Mucosa of rectum (tissue), 2 donors: Measurements from ENCODE around the gene LONRF2.

Experiments used
- H3K27ac ChIP-seq, 2 donors: one replicate each; pipeline ENCODE4 v1.7.0; 2013; ENCODE audit warnings: inconsistent platforms in 2 of 2, low read depth in 2 of 2, low read length in 2 of 2
- H3K27me3 ChIP-seq, 2 donors: one replicate each; pipeline ENCODE4 v1.7.0; 2013; ENCODE audit warnings: low read length in 2 of 2; ENCODE audit not compliant: control insufficient read depth in 2 of 2, insufficient read depth in 2 of 2
- H3K36me3 ChIP-seq, 2 donors: one replicate each; pipeline ENCODE4 v1.7.0; 2013; ENCODE audit warnings: low read length in 2 of 2; ENCODE audit not compliant: control insufficient read depth in 2 of 2, insufficient read depth in 2 of 2
- H3K4me1 ChIP-seq, 2 donors: one replicate each; pipeline ENCODE4 v1.7.0; 2013; ENCODE audit warnings: low read length in 2 of 2, mild to moderate bottlenecking in 1 of 2; ENCODE audit not compliant: control insufficient read depth in 2 of 2, insufficient read depth in 2 of 2
- H3K4me3 ChIP-seq, 2 donors: one replicate each; pipeline ENCODE4 v1.7.0; 2013; ENCODE audit warnings: low read length in 2 of 2
- H3K9ac ChIP-seq, 2 donors: one replicate each; pipeline ENCODE4 v1.7.0; 2013; ENCODE audit warnings: low read length in 2 of 2, low read depth in 1 of 2, mild to moderate bottlenecking in 1 of 2
- H3K9me3 ChIP-seq, 2 donors: one replicate each; pipeline ENCODE4 v1.7.0; 2013; ENCODE audit warnings: low read length in 2 of 2; ENCODE audit not compliant: control insufficient read depth in 2 of 2
- donor health status: healthy.
- donor health status: Normal muscosa, but diverticular disease.

The LONRF2 gene

GRCh38 chr2:100286318-100286717, 36.0 kb downstream of the LONRF2 start:
- Histone ChIP-seq H3K9me3 (no peaks in the 10 kb centered on the region), H3K27me3 (no peaks in the 10 kb centered on the region), H3K9ac (no peak overlapping the region), H3K27ac (no peak overlapping the region), H3K36me3 (no peaks in the 10 kb centered on the region), H3K4me3 (no peak overlapping the region), H3K4me1 (no peaks in the 10 kb centered on the region)

DNA sequence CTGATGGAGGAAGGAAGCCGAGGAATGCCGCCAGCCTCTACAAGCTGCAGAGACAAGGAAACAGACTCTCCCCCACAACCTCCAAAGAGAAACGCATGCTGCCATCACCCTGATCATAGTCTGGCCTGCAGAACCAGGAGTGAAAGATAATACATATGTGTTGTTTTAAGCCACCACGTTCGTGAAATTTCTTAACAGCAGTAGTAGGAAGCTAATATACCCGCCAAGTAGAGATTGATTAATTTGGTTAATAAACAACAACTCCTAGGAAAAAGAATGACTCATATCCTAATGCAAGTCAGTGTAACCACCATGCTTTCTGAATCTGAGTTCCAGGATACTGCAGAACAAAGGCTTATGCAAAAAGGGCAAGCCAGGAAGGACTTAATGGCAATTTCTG, 36.6 kb downstream of the LONRF2 start:
- Histone ChIP-seq H3K9me3 (no peaks in the 10 kb centered on the region), H3K9ac (no peak overlapping the region), H3K4me3 (no peak overlapping the region), H3K27me3 (no peaks in the 10 kb centered on the region), H3K27ac (no peak overlapping the region), H3K36me3 (no peaks in the 10 kb centered on the region), H3K4me1 (no peaks in the 10 kb centered on the region)

DNA sequence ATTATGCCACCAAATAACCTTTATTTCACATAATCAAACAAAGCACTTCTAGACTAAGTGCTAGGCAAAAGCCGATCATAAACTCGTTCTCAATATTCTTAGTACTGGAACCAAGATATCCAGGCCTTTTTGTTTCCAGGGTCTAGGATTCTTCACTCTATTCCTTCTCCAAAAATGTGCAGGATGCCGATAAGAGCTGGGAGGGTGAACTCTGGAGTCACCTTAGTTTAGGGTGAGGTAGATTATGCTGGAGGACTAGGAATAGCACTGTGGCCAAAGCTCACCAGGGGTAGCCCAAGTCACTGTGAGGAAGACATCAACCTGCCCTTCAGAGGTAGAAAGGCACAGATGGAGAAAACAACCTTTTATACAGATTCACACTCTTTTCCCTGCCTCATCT, 37.3 kb downstream of the LONRF2 start:
- no peaks in the 10 kb centered on the region for H3K27me3 ChIP-seq
- no peak overlapping the region for H3K4me3 ChIP-seq
- H3K9me3 ChIP-seq = no peaks in the 10 kb centered on the region
- no peaks in the 10 kb centered on the region for H3K36me3 ChIP-seq
- no peak overlapping the region for H3K9ac ChIP-seq
- no peaks in the 10 kb centered on the region for H3K4me1 ChIP-seq
- H3K27ac ChIP-seq = no peak overlapping the region

GRCh38 chr2:100283724-100284501, 38.4 kb downstream of the LONRF2 start:
- Histone ChIP-seq H3K27ac (no peak overlapping the region), H3K9me3 (no peaks in the 10 kb centered on the region), H3K27me3 (no peaks in the 10 kb centered on the region), H3K4me3 (no peak overlapping the region), H3K9ac (no peak overlapping the region), H3K36me3 (no peaks in the 10 kb centered on the region), H3K4me1 (no peaks in the 10 kb centered on the region)

- Histone ChIP-seq H3K27ac (no peak overlapping the region), H3K4me3 (no peak overlapping the region), H3K27me3 (no peaks in the 10 kb centered on the region), H3K36me3 (no peaks in the 10 kb centered on the region), H3K9ac (no peak overlapping the region), H3K9me3 (no peaks in the 10 kb centered on the region), H3K4me1 (no peaks in the 10 kb centered on the region)
Measured at GRCh38 chr2:100281521-100282438, 40.5 kb downstream of the LONRF2 start.

GRCh38 chr2:100279586-100280534, 42.4 kb downstream of the LONRF2 start:
- no peak overlapping the region for H3K27ac ChIP-seq
- no peaks in the 10 kb centered on the region for H3K27me3 ChIP-seq
- H3K4me1 ChIP-seq = no peaks in the 10 kb centered on the region
- H3K9ac ChIP-seq = no peak overlapping the region
- no peak overlapping the region for H3K4me3 ChIP-seq
- H3K36me3 ChIP-seq = no peaks in the 10 kb centered on the region
- H3K9me3 ChIP-seq = no peaks in the 10 kb centered on the region

DNA sequence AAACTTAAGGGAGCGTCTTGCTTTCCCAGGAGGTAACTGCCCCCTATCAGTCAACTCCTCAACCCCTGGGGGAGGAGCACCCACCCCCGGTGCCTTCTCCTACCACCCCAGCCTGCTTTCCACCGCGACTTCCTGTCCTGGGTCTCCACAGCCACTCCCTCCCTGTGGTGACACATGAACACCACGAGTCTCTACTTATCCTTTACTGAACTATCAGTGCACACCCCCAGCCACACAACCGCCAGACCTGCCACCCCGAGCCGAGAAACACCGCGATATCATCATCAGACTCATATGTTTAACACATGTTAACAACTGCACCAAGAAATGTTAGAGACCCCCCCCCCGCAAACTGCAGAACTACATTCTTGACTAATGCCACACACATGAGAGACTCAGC, 43.3 kb downstream of the LONRF2 start:
- no peak overlapping the region for H3K9ac ChIP-seq
- no peaks in the 10 kb centered on the region for H3K9me3 ChIP-seq
- no peak overlapping the region for H3K4me3 ChIP-seq
- H3K36me3 ChIP-seq = no peaks in the 10 kb centered on the region
- no peak overlapping the region for H3K27ac ChIP-seq
- H3K4me1 ChIP-seq = no peaks in the 10 kb centered on the region
- H3K27me3 ChIP-seq = no peaks in the 10 kb centered on the region

DNA sequence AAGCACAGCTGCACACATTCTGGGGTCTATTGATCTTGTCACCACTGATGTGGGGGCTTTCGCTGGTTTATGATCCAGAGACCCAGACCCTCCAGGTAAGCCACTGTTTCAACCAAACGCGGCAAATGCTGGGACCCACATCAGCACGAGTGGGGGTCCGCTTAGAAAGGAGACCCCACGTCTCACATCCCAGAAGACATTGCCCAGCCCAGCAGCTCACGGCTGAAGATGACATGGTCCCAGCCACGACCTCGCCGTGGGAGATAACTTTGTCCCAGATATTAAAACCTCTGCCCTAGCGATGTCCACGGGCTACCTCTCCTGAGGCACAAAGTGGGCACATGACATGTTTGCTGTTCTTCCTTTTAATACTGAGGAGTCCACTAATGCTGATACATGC, 43.8 kb downstream of the LONRF2 start:
- H3K4me3 ChIP-seq = no peak overlapping the region
- no peaks in the 10 kb centered on the region for H3K36me3 ChIP-seq
- no peaks in the 10 kb centered on the region for H3K9me3 ChIP-seq
- H3K27me3 ChIP-seq = no peaks in the 10 kb centered on the region
- no peak overlapping the region for H3K27ac ChIP-seq
- H3K4me1 ChIP-seq = no peaks in the 10 kb centered on the region
- H3K9ac ChIP-seq = no peak overlapping the region

- H3K4me1 ChIP-seq = no peaks in the 10 kb centered on the region
- H3K27ac ChIP-seq = no peak overlapping the region
Measured at GRCh38 chr2:100277540-100278207, 44.6 kb downstream of the LONRF2 start.

More at GRCh38 chr2:100277540-100278207, 44.6 kb downstream of the LONRF2 start:
- no peaks in the 10 kb centered on the region for H3K27me3 ChIP-seq
- no peak overlapping the region for H3K9ac ChIP-seq
- no peaks in the 10 kb centered on the region for H3K36me3 ChIP-seq
- no peaks in the 10 kb centered on the region for H3K9me3 ChIP-seq
- H3K4me3 ChIP-seq = no peak overlapping the region
